NCI-H1048 (cell line): ENCODE results near the gene INTS13.
A peak's percentile ranks its signal among the peaks of the same experiment; 100 is the strongest.
"Not testable (repeated sequence)": the region's sequence is repeated elsewhere in the genome, so short reads cannot be mapped to it uniquely, and the experiment has no call there.

Experiments used
- DNase-seq: peaks from one replicate; lab custom pipeline; 2025; lab: John Stamatoyannopoulos, UW

The INTS13 gene

DNA sequence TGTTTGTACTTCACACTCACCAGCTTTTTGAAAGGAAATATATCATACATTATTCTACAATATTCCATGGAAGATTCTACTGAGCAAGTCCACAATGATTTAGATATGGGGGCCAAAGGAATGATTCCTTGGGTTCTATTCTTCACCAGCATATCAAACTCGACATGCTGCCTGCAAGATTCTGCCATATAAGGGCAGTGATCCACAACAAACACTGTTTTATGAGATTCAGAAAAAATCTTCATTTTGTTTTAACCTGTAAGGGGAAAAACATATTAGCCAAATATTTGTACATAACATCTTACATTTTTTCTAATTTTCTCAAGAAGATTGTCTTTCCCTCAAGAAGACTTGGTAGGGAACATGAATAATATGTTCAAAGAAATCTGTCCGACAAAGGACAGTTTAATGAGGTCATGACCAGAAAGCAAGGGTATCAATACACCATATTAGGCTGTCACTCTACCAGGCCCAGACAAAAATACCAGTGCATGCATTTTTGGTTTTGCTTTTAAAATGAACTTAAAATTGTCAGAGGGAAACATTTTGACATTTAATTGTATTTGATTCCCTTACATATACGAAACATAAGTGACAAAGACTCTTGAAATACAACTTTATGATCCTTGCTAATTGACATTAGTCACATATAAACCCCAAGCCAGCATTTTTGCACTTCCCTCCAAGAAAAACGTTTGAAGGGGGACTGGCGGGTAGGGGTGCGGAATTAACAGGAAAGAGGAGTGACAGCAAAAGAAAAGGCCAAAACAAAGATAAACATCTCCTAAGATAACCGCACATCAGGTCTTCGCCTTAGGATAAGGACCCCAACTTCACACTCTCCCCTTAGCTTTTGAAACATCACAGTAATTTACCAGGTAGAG lies 980 bp downstream of the INTS13 start:
- no peak for DNase-seq

GRCh38 chr12:26935636-26936378 lies 2.0 kb downstream of the INTS13 start:
- DNase-seq = no peak

GRCh38 chr12:26929590-26929989 lies 8.2 kb downstream of the INTS13 start:
- no peak for DNase-seq

DNA sequence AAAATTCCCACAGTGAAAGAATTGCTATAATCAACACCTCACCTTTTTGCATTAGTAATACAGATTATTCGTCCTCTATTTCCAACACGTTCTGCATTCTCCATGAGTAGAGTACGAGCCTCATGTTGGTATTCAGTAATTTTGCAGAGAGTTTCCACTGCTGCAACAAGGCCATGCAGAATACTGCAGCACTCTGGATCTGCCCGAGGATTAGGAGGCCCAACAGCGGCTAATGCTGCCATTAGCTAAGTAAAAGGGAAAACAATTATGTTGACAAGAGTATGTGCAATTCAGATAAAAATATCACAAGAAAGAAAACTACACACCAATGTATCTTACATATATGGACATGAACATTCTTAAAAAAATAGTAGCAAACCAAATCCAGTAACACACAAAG lies 9.1 kb downstream of the INTS13 start:
- DNase-seq = no peak

- no peak for DNase-seq
Measured at GRCh38 chr12:26921886-26922285, 15.9 kb downstream of the INTS13 start.

DNA sequence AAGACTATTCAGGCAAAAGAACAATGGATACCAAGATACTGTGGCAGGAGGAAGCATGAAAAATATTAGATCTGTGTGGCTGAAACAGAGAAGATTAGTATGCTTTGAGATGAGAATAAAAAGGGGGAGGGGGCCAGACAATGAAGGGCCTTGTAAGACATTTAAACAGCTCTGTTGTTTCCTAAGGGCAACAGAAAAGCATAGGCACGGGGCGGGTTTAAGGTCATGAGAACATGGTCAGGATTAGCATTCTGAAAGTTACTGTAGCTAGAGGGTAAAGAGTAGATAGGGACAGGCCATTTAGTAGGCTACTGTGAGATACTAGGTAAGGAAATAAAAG lies 18.6 kb downstream of the INTS13 start:
- no peak for DNase-seq

- DNase-seq = no peak
Measured at GRCh38 chr12:26918321-26919215, 19.2 kb downstream of the INTS13 start.

GRCh38 chr12:26906704-26907103 lies 31.1 kb downstream of the INTS13 start:
- no peak for DNase-seq

DNA sequence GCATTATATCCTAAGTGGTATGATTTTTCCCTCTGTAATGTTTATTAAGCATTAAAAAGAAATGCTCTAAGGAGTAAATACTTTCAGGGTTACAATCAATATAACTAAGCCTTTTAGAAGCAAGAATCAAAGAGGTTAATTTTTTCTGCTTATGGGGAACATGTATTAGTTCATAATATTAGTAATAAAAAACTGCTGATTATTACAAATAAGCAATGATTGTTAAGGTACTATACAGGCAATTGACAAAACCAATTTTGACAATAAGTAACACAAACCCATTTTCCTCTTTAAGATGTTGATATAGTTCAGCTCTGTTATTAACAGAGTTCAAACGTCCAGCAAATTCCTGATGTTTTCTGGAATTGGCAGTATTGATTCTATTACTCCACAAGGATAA lies 31.8 kb downstream of the INTS13 start:
- DNase-seq = no peak

DNA sequence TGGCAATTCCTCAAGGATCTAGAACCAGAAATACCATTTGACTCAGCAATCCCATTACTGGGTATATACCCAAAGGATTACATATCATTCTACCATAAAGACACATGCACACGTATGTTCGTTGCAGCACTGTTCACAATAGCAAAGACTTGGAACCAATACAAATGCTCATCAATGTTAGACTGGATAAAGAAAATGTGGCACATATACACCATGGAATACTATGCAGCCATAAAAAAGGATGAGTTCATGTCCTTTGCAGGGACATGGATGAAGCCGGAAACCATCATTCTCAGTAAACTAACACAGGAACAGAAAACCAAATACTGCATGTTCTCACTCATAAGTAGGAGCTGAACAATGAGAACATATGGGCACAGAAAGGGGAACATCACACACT lies 34.4 kb downstream of the INTS13 start:
- not testable (repeated sequence) for DNase-seq

DNA sequence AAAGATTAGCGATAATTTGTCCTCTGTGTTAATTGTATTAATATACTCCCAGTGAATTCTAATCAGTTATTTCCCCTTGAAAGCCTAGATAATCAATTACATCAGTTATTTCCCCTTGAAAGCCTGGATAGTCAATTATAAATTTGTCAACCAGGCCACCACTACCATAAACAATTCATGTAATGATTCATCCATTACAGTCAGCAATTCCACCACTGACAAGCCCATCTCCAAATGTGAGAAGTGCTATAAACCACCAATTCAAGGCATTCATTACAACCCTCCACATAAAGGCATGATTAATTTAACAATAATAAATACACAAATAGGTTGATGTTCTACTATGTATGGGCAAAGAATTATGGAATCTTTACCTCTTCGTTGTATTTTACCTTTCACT lies 40.9 kb downstream of the INTS13 start:
- no peak for DNase-seq

GRCh38 chr12:26895672-26896071 lies 42.1 kb downstream of the INTS13 start:
- DNase-seq = no peak

- no peak for DNase-seq
Measured at GRCh38 chr12:26891704-26892103, 46.1 kb downstream of the INTS13 start.

GRCh38 chr12:26890784-26891183 lies 47.0 kb downstream of the INTS13 start:
- no peak for DNase-seq

DNA sequence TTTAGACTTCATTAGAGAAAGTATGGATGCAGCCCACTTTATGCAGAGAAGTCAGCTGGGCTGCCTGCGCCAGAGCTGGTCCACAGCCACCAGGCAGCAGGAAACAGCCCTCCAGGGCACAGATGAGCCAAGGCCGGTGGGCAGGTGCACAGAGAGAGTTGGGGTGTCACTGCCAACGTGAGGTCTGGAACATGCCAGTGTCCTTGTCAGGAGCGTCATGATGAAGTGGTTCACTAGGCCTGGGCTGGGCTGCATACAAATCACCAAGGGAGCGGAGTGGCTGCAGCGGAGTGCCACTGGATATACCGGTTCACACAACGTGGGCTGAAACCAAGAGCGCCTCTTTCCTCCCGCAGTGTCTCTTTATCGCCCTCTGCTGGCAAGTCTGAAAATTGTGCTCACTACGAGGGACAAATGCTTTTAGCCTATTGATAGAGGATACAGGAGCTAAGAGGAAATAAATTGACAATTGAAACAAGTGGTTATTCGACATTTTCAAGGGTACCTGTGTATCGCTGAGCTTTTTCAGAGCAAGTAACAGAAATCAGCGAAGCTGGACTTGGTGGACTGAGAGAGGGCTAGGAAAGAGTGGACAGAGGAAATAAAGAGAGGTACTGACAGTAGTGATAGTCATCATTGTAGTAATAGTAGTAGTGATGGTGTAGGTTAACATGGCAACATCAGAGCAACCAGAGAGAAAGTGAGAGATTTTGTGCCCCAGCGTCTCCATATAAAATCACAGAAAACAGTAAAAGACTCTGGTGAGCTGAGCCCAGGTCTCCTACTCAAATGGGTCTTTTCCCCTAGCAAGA lies 52.8 kb downstream of the INTS13 start:
- DNase-seq = peak; percentile 83

GRCh38 chr12:26880625-26881024 lies 57.2 kb downstream of the INTS13 start:
- DNase-seq = no peak

DNA sequence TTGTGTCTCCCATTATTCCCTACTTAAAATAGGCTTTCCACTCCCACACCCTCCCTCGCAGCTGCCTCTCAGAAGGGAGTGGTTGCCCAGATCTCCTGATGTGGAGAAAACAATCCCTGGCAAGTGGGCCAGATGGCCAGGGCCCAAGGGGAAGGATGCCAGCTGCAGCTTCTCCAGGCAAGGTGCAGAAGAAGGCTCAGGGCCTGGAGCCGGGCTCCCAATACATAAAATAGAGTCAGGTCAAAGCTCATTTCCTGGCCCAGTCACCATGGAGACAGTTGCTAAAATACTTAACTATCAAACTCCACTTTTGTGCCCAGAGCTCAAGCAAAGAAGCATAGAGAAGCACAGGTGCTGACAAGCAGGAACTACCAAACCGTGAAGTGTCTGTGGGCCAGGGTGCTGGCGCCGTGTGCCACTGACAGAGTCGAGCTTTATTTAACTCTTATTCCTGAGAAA lies 59.1 kb downstream of the INTS13 start:
- DNase-seq = no peak

DNA sequence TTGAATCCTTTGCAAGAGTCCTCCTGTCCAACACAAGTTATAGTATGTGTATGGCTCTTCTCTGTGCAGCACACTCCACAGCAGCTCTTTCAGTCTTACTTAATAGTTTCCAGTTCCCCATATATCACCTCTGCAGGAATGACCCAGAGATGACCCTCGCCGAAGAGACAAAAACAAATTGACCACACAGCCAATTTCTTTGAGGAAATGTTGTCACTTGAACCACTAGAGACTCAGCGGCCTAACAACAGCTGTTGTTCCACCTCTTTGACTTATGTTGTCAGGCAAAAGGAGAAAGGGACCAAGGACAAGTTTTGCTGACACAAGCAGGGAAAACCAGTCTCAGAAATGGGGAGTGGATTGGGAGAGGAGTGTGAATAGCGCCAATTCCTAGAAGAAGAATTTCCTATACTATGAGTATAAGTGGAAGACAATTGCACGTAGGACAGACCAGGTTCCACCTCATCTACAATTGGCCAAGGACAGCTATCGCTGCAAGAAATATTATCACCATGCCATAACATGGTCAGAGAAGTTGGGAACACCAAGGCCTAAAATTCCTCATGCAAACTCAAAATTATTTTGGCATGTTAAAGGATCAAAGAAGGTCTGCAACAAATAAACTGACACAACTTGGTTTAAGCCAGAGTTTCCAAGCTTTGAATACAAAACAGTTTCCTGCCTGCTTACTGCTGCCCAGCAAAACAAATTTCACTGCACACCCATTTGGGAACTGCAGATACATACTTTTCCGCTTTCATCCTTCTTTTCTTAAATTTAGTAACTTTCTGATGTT lies 63.1 kb downstream of the INTS13 start:
- DNase-seq = no peak

GRCh38 chr12:26872625-26873024 lies 65.2 kb downstream of the INTS13 start:
- DNase-seq = no peak

- no peak for DNase-seq
Measured at GRCh38 chr12:26871985-26872384, 65.8 kb downstream of the INTS13 start.
